GM19452 (cell line): ENCODE data around the gene CHTOP.

Source experiments
- ATAC-seq: cut with Tn5 transposase; IDR thresholded peaks from one replicate; pipeline ENCODE4 v1.9.1; 2021; ENCODE audit not compliant: unreplicated experiment

Gene CHTOP

DNA sequence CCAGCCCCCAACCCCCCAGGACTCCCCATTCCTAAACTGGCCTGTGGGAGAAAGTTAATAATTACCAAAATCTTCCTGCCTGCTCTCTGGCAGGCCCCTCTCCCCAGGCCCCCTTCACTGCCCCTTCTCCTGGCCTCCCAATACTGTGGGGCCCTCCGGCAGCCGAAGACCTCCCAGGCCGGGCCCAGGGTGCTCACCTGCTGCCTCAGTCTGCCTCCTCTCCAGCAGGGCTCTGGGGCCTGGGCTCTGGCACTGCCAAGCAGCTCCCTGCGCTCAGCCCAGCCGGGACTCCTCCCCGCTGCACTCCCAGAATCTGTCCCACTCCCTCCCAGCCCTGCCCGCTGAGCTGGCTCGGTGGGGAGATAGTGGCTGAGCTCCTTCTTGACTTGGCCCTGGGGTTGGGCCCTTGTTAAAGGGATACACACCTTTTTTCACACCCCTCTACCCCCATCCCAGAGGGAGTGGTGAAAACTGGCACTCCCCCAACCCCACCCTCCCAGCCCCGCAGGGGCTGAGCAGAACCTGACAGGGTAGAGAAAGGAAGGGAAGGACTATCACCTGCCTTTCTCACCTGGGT, 21.0 kb upstream of the CHTOP start, which contains the start of gene S100A16:
S100A16 (minus strand) TSS at position 383 of the 577 bp plus-strand sequence. CDS start 4,986 bp downstream, outside the sequence.
- ATAC-seq = no peak

DNA sequence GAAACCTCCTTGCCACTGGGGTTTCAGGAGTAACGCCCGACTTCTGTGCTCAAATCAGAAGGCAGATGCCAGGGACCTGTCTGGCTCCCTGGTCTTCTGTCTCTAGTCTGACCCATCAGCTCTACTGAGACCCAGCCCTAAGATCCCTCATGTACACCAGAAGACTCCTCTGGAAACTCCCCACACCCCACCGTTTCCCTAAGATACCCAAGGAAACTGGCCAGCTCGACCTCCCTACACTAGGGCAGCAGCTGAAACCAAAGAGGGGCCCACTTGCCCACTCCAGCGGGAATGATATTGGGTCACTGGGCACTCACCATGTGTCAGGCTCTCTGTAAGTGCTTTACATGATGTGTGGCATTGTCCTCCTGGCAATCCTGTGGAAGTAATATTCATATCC, 20.5 kb upstream of the CHTOP start:
- no peak for ATAC-seq

DNA sequence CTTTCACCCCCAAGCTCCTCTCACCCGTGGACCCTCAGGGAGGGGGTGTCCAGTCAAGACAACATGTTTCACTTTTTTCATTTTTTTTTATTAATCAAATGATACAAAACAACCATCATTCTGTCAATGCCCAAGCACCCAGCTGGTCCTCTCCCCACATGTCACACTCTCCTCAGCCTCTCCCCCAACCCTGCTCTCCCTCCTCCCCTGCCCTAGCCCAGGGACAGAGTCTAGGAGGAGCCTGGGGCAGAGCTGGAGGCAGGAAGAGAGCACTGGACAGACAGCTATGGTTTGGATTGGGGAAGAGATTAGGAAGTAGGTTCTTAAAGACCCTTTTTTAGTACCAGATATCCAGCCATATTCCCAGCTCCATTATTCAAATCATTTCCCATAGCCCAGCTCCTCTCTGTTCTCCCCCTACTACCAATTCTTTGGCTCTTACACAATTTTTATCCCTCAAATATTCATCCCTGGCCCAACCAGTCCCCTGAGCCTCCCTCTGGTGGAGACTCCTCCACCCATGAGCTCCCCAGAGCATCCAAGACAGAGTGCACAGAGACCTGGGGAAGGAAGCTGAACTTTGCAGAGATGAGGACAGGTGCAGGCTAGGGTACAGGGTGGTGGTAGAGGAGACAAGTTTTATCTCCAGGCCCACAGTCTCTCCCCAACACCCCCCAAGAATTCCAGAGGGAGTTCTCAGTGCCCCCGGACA, 19.5 kb upstream of the CHTOP start:
- ATAC-seq = no peak

DNA sequence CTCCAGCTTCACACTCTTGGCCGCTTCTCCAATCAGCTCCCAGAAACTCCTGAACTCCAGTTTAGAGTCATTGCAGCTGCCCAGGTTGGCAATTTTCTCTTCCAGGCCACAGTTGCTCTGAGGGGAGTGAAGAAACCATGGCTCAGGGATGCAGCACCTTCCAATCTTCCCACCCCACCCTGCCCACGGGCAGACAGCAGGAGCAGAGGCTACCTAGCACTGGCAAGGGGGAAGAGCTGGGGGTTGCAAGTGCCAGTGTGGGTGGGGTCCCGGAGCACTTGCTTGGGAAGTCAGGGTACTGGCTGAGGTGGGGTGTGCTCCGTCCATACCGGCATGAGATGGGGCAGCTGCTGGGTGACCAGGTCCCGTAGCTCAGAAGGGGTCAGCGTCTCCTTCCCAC, 19.0 kb upstream of the CHTOP start:
- no peak for ATAC-seq

- ATAC-seq = no peak
Measured at GRCh38 chr1:153615406-153615805, 18.5 kb upstream of the CHTOP start.

DNA sequence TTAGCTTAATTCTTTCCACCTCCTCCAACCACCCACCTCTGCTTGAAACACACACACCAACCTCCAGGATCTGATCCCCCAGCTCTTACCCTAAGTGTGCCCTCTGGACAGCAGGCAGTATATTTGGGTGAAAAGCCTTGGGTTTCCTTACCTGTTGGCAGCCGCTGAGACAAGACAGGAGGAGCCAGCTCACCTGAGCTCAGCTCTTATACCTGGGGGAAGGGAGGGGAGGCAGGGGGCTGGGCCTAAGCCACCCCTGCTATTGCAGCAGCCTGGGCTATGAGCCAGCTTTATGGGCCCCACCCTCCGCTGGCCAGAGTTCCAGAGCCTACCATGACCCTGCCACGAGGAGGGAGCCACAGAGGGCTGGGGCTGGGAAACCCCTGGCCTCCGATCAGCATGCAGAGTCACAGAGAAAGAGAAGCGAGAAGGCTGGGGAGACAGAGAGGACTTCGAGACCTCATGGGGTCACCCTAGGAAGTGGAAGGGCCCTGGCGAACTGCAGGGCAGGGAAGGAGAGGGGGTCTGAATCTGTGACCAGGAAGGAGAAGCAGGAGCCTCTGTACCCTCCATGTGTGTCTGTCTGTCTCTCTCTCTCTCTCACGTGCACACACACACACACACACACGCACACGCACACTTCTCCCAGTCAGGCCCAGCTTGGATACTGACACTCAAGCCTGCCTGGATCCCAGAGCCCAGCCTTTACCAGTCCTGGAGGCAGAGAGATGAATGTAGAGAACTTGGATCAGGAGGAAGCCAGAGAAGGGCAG, 17.5 kb upstream of the CHTOP start, which contains the start of gene S100A14:
S100A14 (minus strand) TSS at position 182 of the 773 bp plus-strand sequence. CDS start 467 bp downstream, outside the sequence.
- ATAC-seq = no peak

DNA sequence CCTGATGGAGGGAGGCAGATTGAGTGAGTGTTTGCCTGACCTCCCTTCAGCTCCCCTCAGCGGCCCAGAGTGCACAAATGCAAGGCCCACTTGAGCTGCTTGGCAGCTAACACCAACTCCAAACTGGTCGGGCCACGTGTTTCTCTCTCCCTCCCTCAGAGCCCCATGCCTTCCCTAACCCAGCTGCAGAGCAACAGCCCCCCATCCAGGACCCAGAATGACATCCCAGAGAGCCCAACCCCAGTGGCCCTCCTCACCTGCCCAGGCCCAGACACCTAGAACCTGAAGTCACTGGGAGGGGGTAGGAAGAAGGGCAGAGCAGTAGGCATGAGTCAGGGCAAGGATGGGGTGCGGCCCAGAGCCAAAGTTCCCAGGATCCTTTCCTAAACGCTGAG, 17.0 kb upstream of the CHTOP start:
- no peak for ATAC-seq

- ATAC-seq = peak; percentile 75
Measured at GRCh38 chr1:153617663-153618062, 16.2 kb upstream of the CHTOP start.

- ATAC-seq = no peak
Measured at GRCh38 chr1:153619171-153619570, 14.7 kb upstream of the CHTOP start.

GRCh38 chr1:153623101-153623500, 10.8 kb upstream of the CHTOP start:
- ATAC-seq = no peak

- ATAC-seq = no peak
Measured at GRCh38 chr1:153624965-153625611, 8.8 kb upstream of the CHTOP start.

- no peak for ATAC-seq
Measured at GRCh38 chr1:153626477-153626903, 7.4 kb upstream of the CHTOP start.

DNA sequence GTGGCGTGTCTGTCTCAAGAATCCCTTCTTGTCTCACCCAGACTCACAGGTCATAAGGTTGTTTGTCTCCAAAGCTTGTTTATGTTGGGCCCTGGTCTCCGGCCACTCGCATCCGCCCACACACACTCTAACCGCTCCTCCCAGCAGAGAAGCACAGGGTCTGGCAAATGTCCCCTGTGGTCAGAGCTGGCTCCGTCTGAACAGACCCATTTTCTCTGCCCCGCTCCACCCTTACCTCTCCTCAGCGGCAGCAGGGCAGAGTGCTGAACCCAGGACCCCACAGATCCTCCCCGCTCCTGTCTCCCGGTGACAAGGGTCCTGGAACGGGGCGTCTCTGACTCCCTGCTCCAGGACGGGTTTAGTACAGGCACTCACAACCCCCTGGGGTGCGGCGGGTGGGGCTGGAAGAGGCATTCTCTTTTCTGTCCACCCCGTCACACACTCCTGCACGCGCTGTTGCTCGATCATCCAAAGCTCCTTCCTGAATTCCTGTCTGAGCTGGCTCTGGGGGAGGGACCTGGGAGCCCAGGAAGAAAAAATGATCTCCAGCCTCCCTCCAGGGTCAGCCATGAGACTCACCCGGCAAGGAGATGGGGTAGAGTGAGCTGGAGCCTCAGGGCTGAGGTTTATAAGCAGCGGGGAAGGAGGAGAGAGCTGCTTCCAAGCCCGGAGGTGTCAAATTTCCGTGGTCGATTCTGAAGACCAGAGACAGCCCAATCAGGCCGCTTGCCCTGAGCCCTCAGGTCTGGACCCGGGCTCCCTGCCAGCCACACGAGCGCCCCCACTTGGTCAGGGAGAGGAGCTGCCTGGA, 6.8 kb upstream of the CHTOP start, which contains the start of gene S100A13:
S100A13 (minus strand) TSS at position 602 of the 811 bp plus-strand sequence. CDS start 1,033 bp downstream, outside the sequence.
- no peak for ATAC-seq

DNA sequence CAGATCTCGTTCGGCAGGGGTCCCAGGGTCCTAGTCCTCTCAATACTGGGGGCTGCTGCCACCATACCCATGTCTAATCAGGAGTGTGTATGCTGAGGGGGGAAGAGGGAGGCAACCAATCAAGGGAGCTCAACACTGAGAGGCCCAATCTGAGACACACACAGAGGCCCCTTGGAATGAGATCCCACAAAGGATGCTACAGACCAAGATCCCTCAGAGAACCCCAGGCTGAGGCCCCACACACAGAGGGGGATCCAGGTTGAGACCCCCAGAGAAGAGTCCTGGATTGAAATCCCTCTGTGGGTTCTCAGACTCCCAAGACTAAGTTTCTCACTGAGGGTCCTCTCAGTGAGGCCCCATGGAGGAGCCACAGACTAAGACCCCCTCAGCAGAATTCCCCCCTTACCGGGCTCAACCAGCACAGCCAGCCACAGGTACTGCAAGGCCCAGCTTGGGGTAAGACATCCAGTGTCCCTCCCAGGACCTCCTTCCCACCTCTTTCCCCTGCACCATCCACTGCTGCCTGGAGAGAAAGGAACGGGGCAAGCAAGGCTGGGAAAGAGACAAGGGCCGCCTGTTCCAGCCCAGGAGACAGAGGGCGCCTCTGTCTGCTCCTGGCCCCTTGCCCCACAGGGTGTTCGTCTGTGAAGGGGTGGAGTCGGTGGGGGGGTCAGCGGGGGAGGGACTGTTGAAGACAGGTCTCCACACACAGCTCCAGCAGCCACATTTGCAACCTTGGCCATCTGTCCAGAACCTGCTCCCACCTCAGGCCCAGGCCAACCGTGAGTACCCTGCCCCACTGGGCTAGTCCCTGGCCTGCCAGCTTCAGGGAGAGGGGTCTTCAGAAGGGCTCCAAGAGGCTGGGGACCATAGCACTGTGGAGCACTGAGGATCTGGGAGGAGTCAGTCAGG, 5.9 kb upstream of the CHTOP start, which contains the start of gene S100A1:
S100A1 (plus strand) TSS at position 720 of the 912 bp plus-strand sequence. CDS start 2,088 bp downstream, outside the sequence.
- ATAC-seq = no peak

DNA sequence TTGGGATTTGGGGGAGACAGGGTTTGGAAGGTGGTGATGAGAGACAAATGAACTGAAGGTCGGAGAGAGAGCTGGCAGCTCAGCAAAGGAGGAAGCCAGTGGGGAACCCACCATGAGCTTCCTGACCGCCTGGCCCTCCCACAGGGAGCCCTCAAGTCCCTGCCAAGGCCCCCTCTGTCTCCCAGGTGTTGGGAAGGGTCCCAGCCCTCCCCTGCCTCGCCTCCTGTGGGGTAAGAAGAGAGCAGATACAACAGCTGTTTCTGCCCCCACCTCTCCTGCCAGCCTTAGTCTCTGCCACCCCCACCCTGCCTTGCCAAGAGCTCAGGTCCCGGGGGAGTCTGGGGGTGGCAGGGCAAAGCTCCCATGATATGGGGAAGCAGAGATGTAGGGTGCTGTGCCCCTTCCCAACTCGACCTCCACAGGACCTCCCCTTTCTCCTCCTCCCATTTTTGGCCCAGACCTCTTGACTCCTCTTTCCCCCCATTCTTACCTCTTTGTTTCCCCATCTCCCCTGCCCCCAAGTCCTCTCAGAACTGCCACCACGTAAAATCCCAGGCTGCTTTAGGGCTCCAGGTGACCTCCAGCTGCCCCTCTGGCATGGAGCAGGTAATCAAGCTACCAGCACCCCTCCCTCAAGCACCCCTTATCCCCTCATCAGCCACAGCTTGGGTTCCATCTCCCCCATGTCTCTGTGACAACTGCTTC, 5.1 kb upstream of the CHTOP start:
- ATAC-seq = no peak

- no peak for ATAC-seq
Measured at GRCh38 chr1:153629343-153629665, 4.6 kb upstream of the CHTOP start.

GRCh38 chr1:153629971-153630370, 3.9 kb upstream of the CHTOP start:
- no peak for ATAC-seq

GRCh38 chr1:153630384-153630783, 3.5 kb upstream of the CHTOP start:
- ATAC-seq = no peak
